ENCODE results near the gene TAL1. TPM values are rescaled to one million over a fixed set of nuclear protein-coding genes. Genes with fewer than 3 reads are reported as not detected.

The TAL1 gene
- total and polyA plus RNA-seq, 2 donors from 2014 or later: 3.1 to 6.5 TPM

- no peak for FAIRE-seq
- intact Hi-C loops (cut with DNase I): no loop called here
- TF ChIP-seq CTCF (IDR thresholded peaks at IDR 0.05; ENCODE audit: borderline replicate concordance, extremely low read depth, insufficient read depth): no peak
These were observed 41.5 kb downstream of the TAL1 start for GRCh38 chr1:47190509-47190855.

GRCh38 chr1:47189844-47190508 lies 42.0 kb downstream of the TAL1 start, which contains the start of gene PDZK1IP1:
PDZK1IP1 (minus strand) TSS chr1:47190036; CDS start chr1:47189932, 104 bp downstream.
- no peak for TF ChIP-seq CTCF (IDR thresholded peaks at IDR 0.05; ENCODE audit: borderline replicate concordance, extremely low read depth, insufficient read depth)

More at GRCh38 chr1:47190509-47190855, 41.5 kb downstream of the TAL1 start:
- Histone ChIP-seq H3K4me1 (ENCODE audit: control insufficient read depth in 2 of 3, insufficient read depth in 2 of 3, low read depth in 1 of 3, low read length in 3 of 3) (peaks cover 0 to 30% (median 21%) of the 10 kb centered on the region in 3 donors), H3K27me3 (ENCODE audit: control insufficient read depth, insufficient read depth, low read length) (no peaks in the 10 kb centered on the region), H3K27ac (ENCODE audit: low read depth in 2 of 2, low read length in 2 of 2) (peak overlapping the region; percentile 95 to 99), H3K9me3 (ENCODE audit: control insufficient read depth in 2 of 3, insufficient read depth in 1 of 3, low read length in 3 of 3) (no peaks in the 10 kb centered on the region), H3K4me3 (ENCODE audit: low read length in 3 of 3) (peak overlapping the region in 2 of 3 donors; percentile 30 to 59), H3K9ac (ENCODE audit: low read length in 3 of 3) (peak overlapping the region in 2 of 3 donors; percentile 33 to 76), H3K36me3 (ENCODE audit: control insufficient read depth in 2 of 3, insufficient read depth in 3 of 3, low read length in 3 of 3) (peaks cover 0 to 5% (median 0%) of the 10 kb centered on the region in 3 donors)
- DNase-seq: no peak

GRCh38 chr1:47188791-47189785 lies 42.9 kb downstream of the TAL1 start:
- Histone ChIP-seq H3K27ac (ENCODE audit: low read depth in 2 of 2, low read length in 2 of 2) (peak overlapping the region; percentile 95 to 99), H3K36me3 (ENCODE audit: control insufficient read depth in 2 of 3, insufficient read depth in 3 of 3, low read length in 3 of 3) (peaks cover 0 to 14% (median 0%) of the 10 kb centered on the region in 3 donors), H3K4me1 (ENCODE audit: control insufficient read depth in 2 of 3, insufficient read depth in 2 of 3, low read depth in 1 of 3, low read length in 3 of 3) (peaks cover 0 to 30% (median 21%) of the 10 kb centered on the region in 3 donors), H3K9ac (ENCODE audit: low read length in 3 of 3) (peak overlapping the region in 2 of 3 donors; percentile 35 to 99), H3K9me3 (ENCODE audit: control insufficient read depth in 2 of 3, insufficient read depth in 1 of 3, low read length in 3 of 3) (no peaks in the 10 kb centered on the region), H3K4me3 (ENCODE audit: low read length in 3 of 3) (peak overlapping the region in 2 of 3 donors; percentile 88 to 93), H3K27me3 (ENCODE audit: control insufficient read depth, insufficient read depth, low read length) (no peaks in the 10 kb centered on the region)
- FAIRE-seq (no peak), DNase-seq (peak in 1 of 5 donors; percentile 24)
- intact Hi-C loops (cut with DNase I): loop anchor here (10.0 kb wide), 2 partner anchors 66 to 536 kb away; no protein-coding TSS in a partner anchor
- TF ChIP-seq CTCF (IDR thresholded peaks at IDR 0.05; ENCODE audit: borderline replicate concordance, extremely low read depth, insufficient read depth): no peak

More at GRCh38 chr1:47189844-47190508, 42.0 kb downstream of the TAL1 start, which contains the start of gene PDZK1IP1:
- H3K9ac ChIP-seq (ENCODE audit: low read length in 3 of 3): peak within 1 kb of the TSS in 2 of 3 donors; percentile 35 to 99
- DNase-seq (peak in 3 of 5 donors; percentile 34 to 96 (median 37)), FAIRE-seq (peak; percentile 13)
- peak within 1 kb of the TSS in 2 of 3 donors; percentile 88 to 93 for H3K4me3 ChIP-seq (ENCODE audit: low read length in 3 of 3)
- no peaks in the 10 kb centered on the region for H3K27me3 ChIP-seq (ENCODE audit: control insufficient read depth, insufficient read depth, low read length)
- peak within 1 kb of the TSS; percentile 95 to 99 for H3K27ac ChIP-seq (ENCODE audit: low read depth in 2 of 2, low read length in 2 of 2)
- H3K9me3 ChIP-seq (ENCODE audit: control insufficient read depth in 2 of 3, insufficient read depth in 1 of 3, low read length in 3 of 3): no peaks in the 10 kb centered on the region
- peaks cover 0 to 9% (median 0%) of the 10 kb centered on the region in 3 donors for H3K36me3 ChIP-seq (ENCODE audit: control insufficient read depth in 2 of 3, insufficient read depth in 3 of 3, low read length in 3 of 3)
- peaks cover 0 to 30% (median 21%) of the 10 kb centered on the region in 3 donors for H3K4me1 ChIP-seq (ENCODE audit: control insufficient read depth in 2 of 3, insufficient read depth in 2 of 3, low read depth in 1 of 3, low read length in 3 of 3)
- intact Hi-C loops (cut with DNase I): loop anchor here (10.0 kb wide), 2 partner anchors 65 to 535 kb away; no protein-coding TSS in a partner anchor

Data from kidney (tissue), 14 donors.